ENCODE measurements around the gene KDM2B.
"Not testable (repeated sequence)": the region's sequence is repeated elsewhere in the genome, so short reads cannot be mapped to it uniquely, and the experiment has no call there.

The KDM2B gene

GRCh38 chr12:121499929-121500793 is 80.7 kb downstream of the KDM2B start:
- FAIRE-seq, result peak; percentile 92

- no peak for FAIRE-seq
Observed at GRCh38 chr12:121495746-121496145, 85.1 kb downstream of the KDM2B start.

DNA sequence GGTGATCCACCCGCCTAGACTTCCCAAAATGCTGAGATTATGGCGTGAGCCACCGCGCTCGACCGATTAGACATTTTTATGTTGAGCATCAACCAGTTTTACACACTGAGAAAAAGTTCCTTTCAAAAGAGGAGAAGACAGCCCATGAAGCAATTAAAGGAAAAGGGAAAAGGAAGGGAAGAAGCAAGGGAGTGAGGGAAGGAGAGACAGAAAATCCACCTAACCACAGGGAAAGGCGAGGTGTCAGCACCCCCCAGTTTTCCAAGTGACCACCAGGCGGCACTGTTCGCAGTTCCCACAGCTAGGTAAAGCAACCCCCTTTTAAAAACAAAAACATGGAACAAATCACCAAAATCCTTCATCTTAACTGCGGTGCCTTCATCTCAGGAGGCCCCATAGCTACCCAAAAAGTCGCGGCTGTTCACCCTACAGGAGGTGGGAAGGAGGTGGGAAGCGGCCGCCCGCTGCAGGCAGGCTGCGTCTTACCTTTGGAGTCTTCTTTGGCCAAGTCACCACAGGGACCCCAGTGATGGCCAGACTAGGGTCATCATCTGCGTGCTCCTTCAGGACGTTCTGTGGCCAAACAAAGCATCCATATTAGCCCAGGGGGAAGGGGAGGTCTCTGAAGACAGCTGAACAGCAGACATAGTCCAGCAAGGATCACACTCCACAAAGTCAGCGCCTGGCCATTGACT is 86.6 kb downstream of the KDM2B start:
- no peak for FAIRE-seq

- FAIRE-seq, result no peak
Observed at GRCh38 chr12:121490401-121491281, 90.2 kb downstream of the KDM2B start.

DNA sequence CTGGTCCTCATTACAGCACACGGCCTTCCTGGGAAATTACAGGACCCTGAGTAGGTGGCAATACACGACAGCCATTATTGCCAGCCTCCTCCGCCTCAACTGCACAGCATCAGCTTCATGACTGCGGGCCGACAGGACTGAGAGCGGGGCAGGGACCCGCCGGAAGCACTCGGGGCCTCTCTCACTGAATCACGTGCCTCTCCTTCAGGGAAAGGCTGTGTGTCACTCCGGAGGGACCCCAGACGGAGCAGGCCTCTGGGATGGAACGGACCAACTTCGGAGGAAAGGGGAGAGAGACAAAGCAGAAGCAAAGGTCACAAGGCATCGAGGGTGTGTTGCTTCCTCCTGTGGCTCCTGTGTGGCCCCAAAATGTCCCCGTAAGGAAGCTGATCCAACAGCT is 90.9 kb downstream of the KDM2B start:
- no peak for FAIRE-seq

DNA sequence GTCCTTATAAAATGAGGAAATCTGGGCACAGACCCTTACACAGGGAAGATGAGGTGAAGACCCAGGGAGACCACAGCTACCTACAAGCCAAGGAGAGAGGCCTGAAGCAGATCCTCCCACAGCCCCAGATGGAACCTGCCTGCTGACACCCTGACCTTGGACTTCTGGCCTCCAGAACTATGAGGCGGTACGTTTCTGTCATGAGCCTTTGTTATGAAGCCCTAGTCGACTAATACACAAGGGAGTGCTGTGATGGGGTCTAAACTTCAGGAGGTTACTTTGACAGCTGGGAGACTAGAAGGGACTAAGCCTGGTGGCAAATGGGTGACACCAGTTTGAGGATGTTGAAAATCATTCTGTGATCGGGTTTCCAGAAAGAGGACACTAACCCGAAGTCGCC is 95.9 kb downstream of the KDM2B start:
- no peak for FAIRE-seq

DNA sequence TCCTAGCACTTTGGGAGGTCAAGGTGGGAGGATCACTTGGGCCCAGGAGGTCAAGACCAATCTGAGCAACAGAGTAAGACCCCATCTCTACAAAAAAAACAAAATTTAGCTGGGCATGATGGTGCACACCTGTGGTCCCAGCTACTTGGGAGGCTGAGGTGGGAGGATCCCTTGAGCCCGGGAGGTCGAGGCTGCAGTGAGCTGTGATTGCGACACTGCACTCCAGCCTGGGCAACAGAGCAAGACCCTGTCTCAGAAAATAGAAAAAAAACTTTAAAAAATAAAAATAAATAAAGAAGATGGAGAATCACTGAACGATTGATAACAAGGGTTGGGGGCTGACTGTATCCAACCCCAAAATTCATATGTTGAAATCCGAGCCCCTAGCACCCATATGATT is 96.3 kb downstream of the KDM2B start:
- FAIRE-seq, result not testable (repeated sequence)

GRCh38 chr12:121483949-121484348 is 96.9 kb downstream of the KDM2B start:
- FAIRE-seq, result no peak

DNA sequence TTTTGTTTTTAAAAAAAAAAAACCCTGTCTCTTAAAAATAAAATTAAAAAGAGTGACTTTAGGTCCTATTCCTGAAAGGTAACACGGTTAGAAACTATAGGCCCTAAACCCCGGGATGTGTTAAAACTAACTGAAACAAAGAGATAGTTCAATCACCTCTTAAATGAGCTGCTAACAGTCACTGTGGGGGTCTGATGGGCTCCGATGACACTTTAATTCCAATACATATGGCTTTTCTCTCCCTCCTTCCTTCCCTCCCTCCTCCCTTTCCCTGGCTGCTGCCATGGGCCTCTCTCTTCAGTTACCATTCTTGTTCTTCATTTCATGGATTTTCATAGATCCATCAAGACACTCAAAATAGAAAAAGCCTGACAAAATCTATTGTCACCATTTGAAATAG is 104.3 kb downstream of the KDM2B start:
- no peak for FAIRE-seq

GRCh38 chr12:121475279-121475678 is 105.5 kb downstream of the KDM2B start:
- no peak for FAIRE-seq

GRCh38 chr12:121472150-121472905 is 108.5 kb downstream of the KDM2B start:
- FAIRE-seq, result no peak

GRCh38 chr12:121470751-121471150 is 110.1 kb downstream of the KDM2B start:
- FAIRE-seq, result no peak

- no peak for FAIRE-seq
Observed at GRCh38 chr12:121468499-121468801, 112.4 kb downstream of the KDM2B start.

GRCh38 chr12:121467638-121468498 is 113.0 kb downstream of the KDM2B start:
- no peak for FAIRE-seq

DNA sequence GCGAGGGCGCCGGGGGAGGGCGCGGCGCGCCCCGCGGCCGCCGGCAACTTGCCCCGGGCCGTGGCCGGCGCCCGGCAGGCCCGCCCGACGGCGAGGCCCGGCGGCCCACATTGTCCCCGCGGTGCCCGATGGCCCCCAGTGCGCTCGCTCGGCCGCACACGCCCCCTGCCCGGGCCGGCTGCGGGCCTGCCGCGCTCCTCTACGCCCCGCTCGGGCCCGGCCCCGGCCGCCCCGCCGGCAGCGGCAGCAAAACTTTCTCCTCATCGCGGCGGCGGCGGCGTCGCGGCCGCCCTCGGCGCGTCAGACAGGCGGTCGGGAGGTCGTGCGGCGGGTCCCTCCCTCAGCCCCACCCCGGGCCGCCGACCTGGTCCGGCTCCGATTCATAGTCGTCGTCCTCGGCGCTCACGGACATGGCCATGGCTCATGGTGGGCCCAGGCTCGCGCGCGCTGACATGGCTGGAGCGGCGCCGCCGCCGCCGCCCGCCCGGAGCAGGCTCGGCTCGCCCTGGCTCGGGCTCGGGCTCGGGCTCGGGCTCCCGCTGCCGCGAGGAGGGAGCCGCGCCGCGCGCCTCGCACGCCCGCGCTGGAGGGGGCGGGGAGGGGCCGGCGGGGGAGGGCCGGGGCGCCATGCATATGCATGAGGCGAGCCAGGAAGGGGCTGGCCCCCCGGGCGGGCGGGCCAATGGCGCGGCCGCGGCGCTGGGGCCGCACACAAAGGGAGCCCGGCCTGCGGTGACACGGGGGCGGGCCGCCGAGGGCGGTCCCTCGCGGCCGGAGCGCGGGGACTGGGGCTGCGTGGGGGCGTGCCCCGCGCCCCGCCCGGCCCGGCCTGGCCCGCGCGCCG is 113.8 kb downstream of the KDM2B start:
- FAIRE-seq, result no peak

- no peak for FAIRE-seq
Observed at GRCh38 chr12:121465921-121466793, 114.7 kb downstream of the KDM2B start.

DNA sequence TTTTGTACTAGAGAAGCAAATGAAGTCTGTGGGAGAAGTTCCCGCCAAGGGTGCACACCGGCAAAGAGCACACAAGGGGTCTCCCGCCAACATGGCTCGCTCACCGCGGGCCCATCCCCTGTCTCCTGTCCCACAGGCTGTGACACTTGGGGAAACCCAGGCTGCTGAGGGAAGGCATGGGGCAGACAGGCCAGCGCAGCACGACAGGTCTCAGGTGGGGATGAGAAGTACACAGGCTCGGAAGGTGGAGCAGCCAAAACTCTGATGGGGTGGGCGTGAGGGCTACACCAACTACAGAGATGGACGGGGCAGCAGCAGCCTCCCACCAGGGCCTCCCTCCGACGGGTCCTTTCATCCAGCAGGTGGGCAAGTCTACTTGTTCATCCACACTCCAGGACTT is 116.5 kb downstream of the KDM2B start:
- FAIRE-seq, result no peak

DNA sequence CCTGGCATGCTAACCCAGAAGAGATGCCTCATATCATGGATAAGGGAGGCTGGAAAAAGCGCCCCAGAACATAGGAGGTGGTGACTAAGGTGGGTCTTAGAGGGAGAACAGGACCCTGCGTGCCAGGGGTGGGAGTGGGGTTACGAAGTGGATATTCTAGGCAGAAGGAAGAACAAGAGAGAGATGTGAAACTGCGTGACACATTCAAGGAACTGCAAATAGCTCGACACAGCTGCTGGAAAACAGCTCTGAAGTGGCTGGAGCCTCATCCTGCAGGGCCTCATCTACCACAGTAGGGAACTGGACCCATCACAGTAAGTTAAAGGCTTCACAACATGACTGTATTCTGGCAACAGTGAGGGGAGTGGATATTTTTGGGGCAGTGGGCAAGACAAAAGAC is 119.8 kb downstream of the KDM2B start:
- no peak for FAIRE-seq

DNA sequence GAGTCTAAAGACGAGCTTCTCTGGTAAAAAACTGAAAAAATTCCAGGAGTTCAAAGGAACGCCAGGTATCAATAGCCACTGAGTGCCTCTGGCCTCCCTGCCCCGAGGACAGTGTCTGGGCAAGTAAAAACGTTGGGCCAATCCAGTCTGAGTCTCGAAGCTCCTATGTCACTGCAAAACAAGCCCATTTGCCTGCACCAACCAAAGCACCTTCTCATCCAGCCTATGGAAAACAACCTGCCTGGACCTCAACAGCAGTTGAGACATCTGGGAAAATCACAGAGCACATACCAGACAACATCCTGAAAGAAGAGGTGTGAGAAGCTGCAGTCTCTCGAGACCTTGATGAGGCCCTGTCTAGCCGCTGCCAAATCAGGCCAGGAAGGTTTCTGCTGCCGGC is 124.3 kb downstream of the KDM2B start:
- no peak for FAIRE-seq

All from G401.6 (cell line).